GM12892 (cell line): ENCODE results near the gene PALLD.

Experiments
- POLR2A ChIP-seq: IDR thresholded peaks from 2 replicates; pipeline ENCODE4 v1.6.1; 2011; ENCODE audit warnings: low read depth, low read length, control low read depth
- POLR2AphosphoS5 ChIP-seq: IDR thresholded peaks from 2 replicates; pipeline ENCODE4 v1.6.1; 2011; ENCODE audit warnings: low read depth, low read length, control low read depth

DNA sequence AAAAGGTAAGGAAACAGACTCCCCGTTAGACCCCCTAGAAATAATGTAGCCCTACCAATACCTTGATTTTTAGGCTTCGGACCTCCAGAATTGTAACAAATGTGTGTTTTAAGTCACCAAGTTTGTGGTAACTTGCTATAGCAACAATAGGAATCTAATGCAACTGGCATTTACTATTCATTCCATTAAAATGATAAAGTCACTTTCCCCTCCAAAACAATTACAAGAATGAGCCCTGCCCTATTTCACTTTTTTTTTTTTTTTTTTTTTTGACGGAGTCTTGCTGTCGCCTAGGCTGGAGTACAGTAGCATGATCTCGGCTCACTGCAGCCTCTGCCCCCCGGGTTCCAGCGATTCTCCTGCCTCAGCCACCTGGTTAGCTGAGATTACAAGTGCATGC, 13.0 kb upstream of the PALLD start:
- TF ChIP-seq POLR2AphosphoS5: no peak
- no peak for TF ChIP-seq POLR2A
